ENCODE results near the gene SYN1.

SYN1 gene

GRCh38 chrX:47649781-47650163, 30.1 kb upstream of the SYN1 start:
- Histone ChIP-seq H3K4me2 (ENCODE audit: low read depth, low read length, poor library complexity, severe bottlenecking) (peak overlapping the region; percentile 72), H3K9ac (ENCODE audit: low read length) (peak overlapping the region; percentile 73), H4K20me1 (ENCODE audit: low read depth, low read length) (no peaks in the 10 kb centered on the region), H3K4me3 (ENCODE audit: insufficient read depth, low read length, poor library complexity, severe bottlenecking) (peak overlapping the region; percentile 74), H3K79me2 (ENCODE audit: insufficient read depth, low read length) (peaks cover 18% of the 10 kb centered on the region; the same call in 1 of the 2 replicates), H2AFZ (ENCODE audit: low read depth, low read length, severe bottlenecking) (no peak overlapping the region), H3K27me3 (ENCODE audit: low read length) (no peaks in the 10 kb centered on the region), H3K27ac (ENCODE audit: low read depth, low read length) (no peak overlapping the region), H3K9me3 (ENCODE audit: insufficient read depth, low read length) (no peaks in the 10 kb centered on the region), H3K36me3 (ENCODE audit: low read length) (no peaks in the 10 kb centered on the region), H3K9me2 (replicated peaks; ENCODE audit: insufficient read depth, low read length) (no peaks in the 10 kb centered on the region), H3F3A (ENCODE audit: insufficient read depth) (peaks cover 6% of the 10 kb centered on the region; the same call in 1 of the 2 replicates)
- TF ChIP-seq CTCF (IDR thresholded peaks at IDR 0.05; ENCODE audit: insufficient read depth, low read length, poor library complexity, severe bottlenecking) (no peak), EZH2phosphoT487 (conservative IDR thresholded peaks at IDR 0.05; ENCODE audit: low read length) (no peak)

- Histone ChIP-seq H3K27me3 (ENCODE audit: low read length) (no peaks in the 10 kb centered on the region), H3K4me3 (ENCODE audit: insufficient read depth, low read length, poor library complexity, severe bottlenecking) (peak overlapping the region; percentile 74), H3K9me2 (replicated peaks; ENCODE audit: insufficient read depth, low read length) (no peaks in the 10 kb centered on the region), H3K79me2 (ENCODE audit: insufficient read depth, low read length) (peaks cover 20% of the 10 kb centered on the region; the same call in 1 of the 2 replicates), H3K9me3 (ENCODE audit: insufficient read depth, low read length) (no peaks in the 10 kb centered on the region), H3K27ac (ENCODE audit: low read depth, low read length) (no peak overlapping the region), H3K9ac (ENCODE audit: low read length) (peak overlapping the region; percentile 73), H2AFZ (ENCODE audit: low read depth, low read length, severe bottlenecking) (no peak overlapping the region), H3K36me3 (ENCODE audit: low read length) (no peaks in the 10 kb centered on the region), H3K4me2 (ENCODE audit: low read depth, low read length, poor library complexity, severe bottlenecking) (peak overlapping the region; percentile 72), H4K20me1 (ENCODE audit: low read depth, low read length) (no peaks in the 10 kb centered on the region), H3F3A (ENCODE audit: insufficient read depth) (peaks cover 6% of the 10 kb centered on the region; the same call in 1 of the 2 replicates)
- TF ChIP-seq EZH2phosphoT487 (conservative IDR thresholded peaks at IDR 0.05; ENCODE audit: low read length) = no peak
These were observed 29.6 kb upstream of the SYN1 start for GRCh38 chrX:47649271-47649670.

- no peaks in the 10 kb centered on the region for H3K9me2 ChIP-seq (replicated peaks; ENCODE audit: insufficient read depth, low read length)
- peak overlapping the region; percentile 72 for H3K4me2 ChIP-seq (ENCODE audit: low read depth, low read length, poor library complexity, severe bottlenecking)
- no peak overlapping the region for H3K9ac ChIP-seq (ENCODE audit: low read length)
- no peaks in the 10 kb centered on the region for H3K9me3 ChIP-seq (ENCODE audit: insufficient read depth, low read length)
- peaks cover 6% of the 10 kb centered on the region; the same call in 1 of the 2 replicates for H3F3A ChIP-seq (ENCODE audit: insufficient read depth)
- H2AFZ ChIP-seq (ENCODE audit: low read depth, low read length, severe bottlenecking) = no peak overlapping the region
- H3K27ac ChIP-seq (ENCODE audit: low read depth, low read length) = no peak overlapping the region
- no peaks in the 10 kb centered on the region for H3K36me3 ChIP-seq (ENCODE audit: low read length)
- TF ChIP-seq EZH2phosphoT487 (conservative IDR thresholded peaks at IDR 0.05; ENCODE audit: low read length) (no peak), CTCF (IDR thresholded peaks at IDR 0.05; ENCODE audit: insufficient read depth, low read length, poor library complexity, severe bottlenecking) (no peak)
- H3K27me3 ChIP-seq (ENCODE audit: low read length) = no peaks in the 10 kb centered on the region
- peaks cover 22% of the 10 kb centered on the region; the same call in 1 of the 2 replicates for H3K79me2 ChIP-seq (ENCODE audit: insufficient read depth, low read length)
- H4K20me1 ChIP-seq (ENCODE audit: low read depth, low read length) = no peaks in the 10 kb centered on the region
- H3K4me3 ChIP-seq (ENCODE audit: insufficient read depth, low read length, poor library complexity, severe bottlenecking) = no peak overlapping the region
These were observed 28.7 kb upstream of the SYN1 start for GRCh38 chrX:47648376-47648775.

- no peaks in the 10 kb centered on the region for H4K20me1 ChIP-seq (ENCODE audit: low read depth, low read length)
- H3F3A ChIP-seq (ENCODE audit: insufficient read depth) = no peaks in the 10 kb centered on the region
- TF ChIP-seq CTCF (IDR thresholded peaks at IDR 0.05; ENCODE audit: insufficient read depth, low read length, poor library complexity, severe bottlenecking) = no peak
- no peak for TF ChIP-seq EZH2phosphoT487 (conservative IDR thresholded peaks at IDR 0.05; ENCODE audit: low read length)
- no peak overlapping the region for H3K4me2 ChIP-seq (ENCODE audit: low read depth, low read length, poor library complexity, severe bottlenecking)
- no peaks in the 10 kb centered on the region for H3K27me3 ChIP-seq (ENCODE audit: low read length)
- no peak overlapping the region for H3K4me3 ChIP-seq (ENCODE audit: insufficient read depth, low read length, poor library complexity, severe bottlenecking)
- peaks cover 22% of the 10 kb centered on the region; the same call in 1 of the 2 replicates for H3K79me2 ChIP-seq (ENCODE audit: insufficient read depth, low read length)
- no peak overlapping the region for H3K27ac ChIP-seq (ENCODE audit: low read depth, low read length)
- no peak overlapping the region for H3K9ac ChIP-seq (ENCODE audit: low read length)
- H3K36me3 ChIP-seq (ENCODE audit: low read length) = no peaks in the 10 kb centered on the region
- no peaks in the 10 kb centered on the region for H3K9me2 ChIP-seq (replicated peaks; ENCODE audit: insufficient read depth, low read length)
- no peaks in the 10 kb centered on the region for H3K9me3 ChIP-seq (ENCODE audit: insufficient read depth, low read length)
- H2AFZ ChIP-seq (ENCODE audit: low read depth, low read length, severe bottlenecking) = no peak overlapping the region
These were observed 27.0 kb upstream of the SYN1 start for GRCh38 chrX:47646636-47647035.

All from SU-DHL-6 (cell line).